Osteoblast (primary cell): ENCODE results near the gene SRD5A2. TPM values are rescaled to one million over a fixed set of nuclear protein-coding genes. Genes with fewer than 3 reads are reported as not detected.

Experiments used
- DNase-seq: peaks from one replicate; pipeline ENCODE4 v3.0.0; 2011; ENCODE audit warnings: low spot score, mixed read lengths; ENCODE audit not compliant: insufficient read length; ENCODE audit errors: missing footprints
- H2AFZ ChIP-seq: 2 replicates; pipeline ENCODE4 v1.6.0; 2011; ENCODE audit warnings: mild to moderate bottlenecking, low read length
- H3K27ac ChIP-seq: 2 replicates; pipeline ENCODE4 v1.5.1; 2011; ENCODE audit warnings: mild to moderate bottlenecking, low read depth, low read length, moderate library complexity
- H3K27me3 ChIP-seq: 2 replicates; pipeline ENCODE4 v1.6.0; 2012; ENCODE audit warnings: mild to moderate bottlenecking, control low read depth, inconsistent platforms, low read length, moderate library complexity; ENCODE audit not compliant: insufficient read depth
- H3K36me3 ChIP-seq: 2 replicates; pipeline ENCODE4 v1.5.1; 2011; ENCODE audit warnings: mild to moderate bottlenecking, low read length, control low read depth, moderate library complexity; ENCODE audit not compliant: insufficient read depth
- H3K4me1 ChIP-seq: 2 replicates; pipeline ENCODE4 v1.5.1; 2011; ENCODE audit warnings: mild to moderate bottlenecking, low read length, control low read depth, moderate library complexity; ENCODE audit not compliant: insufficient read depth
- H3K4me2 ChIP-seq: 2 replicates; pipeline ENCODE4 v1.6.0; 2011; ENCODE audit warnings: mild to moderate bottlenecking, low read length; ENCODE audit not compliant: insufficient read depth
- H3K4me3 ChIP-seq: fragments of 200-600 bp; sonication (generic); 3 replicates; pipeline ENCODE4 v1.5.1; 2012; ENCODE audit warnings: mild to moderate bottlenecking, low read length, inconsistent platforms; ENCODE audit not compliant: insufficient read depth
- H3K79me2 ChIP-seq: 2 replicates; pipeline ENCODE4 v1.6.0; 2012; ENCODE audit warnings: mild to moderate bottlenecking, low read length, control low read depth, inconsistent platforms; ENCODE audit not compliant: insufficient read depth
- H3K9me3 ChIP-seq: 2 replicates; pipeline ENCODE4 v1.5.1; 2011; ENCODE audit warnings: low read depth, low read length, control low read depth
- H4K20me1 ChIP-seq: 2 replicates; pipeline ENCODE4 v1.6.0; 2012; ENCODE audit warnings: mild to moderate bottlenecking, low read length, control low read depth; ENCODE audit not compliant: insufficient read depth
- CTCF ChIP-seq: IDR thresholded peaks from 2 replicates; pipeline ENCODE4 v1.5.1; 2011; ENCODE audit warnings: mild to moderate bottlenecking, low read depth, low read length, moderate library complexity; ENCODE audit errors: extremely low read depth
- total RNA-seq: library from RNA; depleted of rRNA; stranded (reverse); fragments of >200 nt; gene quantifications from 2 replicates; pipeline ENCODE4 v1.2.3, GENCODE V29; 2012

The SRD5A2 gene
- total RNA-seq, 1 donor, result not detected

GRCh38 chr2:31534636-31535035 is 46.1 kb downstream of the SRD5A2 start:
- no peak overlapping the region for H3K4me3 ChIP-seq
- no peaks in the 10 kb centered on the region for H4K20me1 ChIP-seq
- no peaks in the 10 kb centered on the region for H3K4me1 ChIP-seq
- DNase-seq, result no peak
- no peak for TF ChIP-seq CTCF
- H3K79me2 ChIP-seq, result no peaks in the 10 kb centered on the region
- H3K27ac ChIP-seq, result no peak overlapping the region
- H2AFZ ChIP-seq, result no peak overlapping the region
- H3K27me3 ChIP-seq, result no peaks in the 10 kb centered on the region
- no peaks in the 10 kb centered on the region for H3K36me3 ChIP-seq
- no peaks in the 10 kb centered on the region for H3K9me3 ChIP-seq
- H3K4me2 ChIP-seq, result no peak overlapping the region

DNA sequence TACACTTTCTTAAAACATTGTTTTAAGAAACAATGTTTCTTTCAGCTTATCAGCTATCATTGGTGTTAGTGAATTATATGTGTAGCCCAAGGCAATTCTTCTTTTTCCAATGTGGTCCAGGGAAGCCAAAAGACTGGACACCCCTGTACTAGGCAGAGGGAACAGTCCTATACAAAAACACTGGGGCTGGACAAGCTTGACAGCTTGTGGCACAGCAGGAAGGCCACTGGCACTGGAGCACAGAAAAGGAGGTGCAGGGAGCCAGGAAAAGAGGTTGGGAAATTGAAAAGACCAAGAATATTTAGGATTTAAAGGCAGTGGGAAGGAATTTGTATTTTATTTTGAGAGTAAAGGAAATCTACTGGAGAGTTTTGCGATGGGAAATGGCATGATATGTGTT is 47.7 kb downstream of the SRD5A2 start:
- no peaks in the 10 kb centered on the region for H3K9me3 ChIP-seq
- no peak for TF ChIP-seq CTCF
- no peak overlapping the region for H3K27ac ChIP-seq
- no peaks in the 10 kb centered on the region for H3K4me1 ChIP-seq
- no peak overlapping the region for H3K4me3 ChIP-seq
- DNase-seq, result no peak
- no peaks in the 10 kb centered on the region for H4K20me1 ChIP-seq
- H3K36me3 ChIP-seq, result no peaks in the 10 kb centered on the region
- no peak overlapping the region for H3K4me2 ChIP-seq
- no peak overlapping the region for H2AFZ ChIP-seq
- no peaks in the 10 kb centered on the region for H3K27me3 ChIP-seq
- no peaks in the 10 kb centered on the region for H3K79me2 ChIP-seq

DNA sequence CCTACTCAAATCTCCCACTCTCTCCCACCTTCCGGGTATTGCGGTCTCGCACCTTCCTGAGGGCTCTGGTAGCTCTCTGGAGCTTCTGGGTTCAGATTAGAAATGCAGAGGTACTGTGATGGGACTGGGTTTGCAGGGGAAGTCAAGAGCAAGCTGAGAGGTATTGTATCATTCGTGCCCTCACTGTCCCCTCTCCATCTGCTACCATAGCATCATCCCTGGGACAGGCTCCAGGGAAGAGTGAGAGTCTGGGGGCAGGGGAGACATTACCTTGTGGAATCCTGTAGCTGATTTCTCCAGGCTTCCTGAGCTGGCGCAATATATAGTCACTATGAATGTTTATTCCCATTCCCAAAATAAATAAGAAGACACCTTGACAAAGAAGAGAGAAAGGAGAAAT is 49.6 kb downstream of the SRD5A2 start:
- no peaks in the 10 kb centered on the region for H3K9me3 ChIP-seq
- H4K20me1 ChIP-seq, result no peaks in the 10 kb centered on the region
- H3K36me3 ChIP-seq, result no peaks in the 10 kb centered on the region
- no peak overlapping the region for H2AFZ ChIP-seq
- H3K27ac ChIP-seq, result no peak overlapping the region
- peaks cover 3% of the 10 kb centered on the region for H3K4me1 ChIP-seq
- H3K4me2 ChIP-seq, result no peak overlapping the region
- H3K4me3 ChIP-seq, result no peak overlapping the region
- TF ChIP-seq CTCF, result no peak
- no peaks in the 10 kb centered on the region for H3K27me3 ChIP-seq
- no peaks in the 10 kb centered on the region for H3K79me2 ChIP-seq
- DNase-seq, result no peak

DNA sequence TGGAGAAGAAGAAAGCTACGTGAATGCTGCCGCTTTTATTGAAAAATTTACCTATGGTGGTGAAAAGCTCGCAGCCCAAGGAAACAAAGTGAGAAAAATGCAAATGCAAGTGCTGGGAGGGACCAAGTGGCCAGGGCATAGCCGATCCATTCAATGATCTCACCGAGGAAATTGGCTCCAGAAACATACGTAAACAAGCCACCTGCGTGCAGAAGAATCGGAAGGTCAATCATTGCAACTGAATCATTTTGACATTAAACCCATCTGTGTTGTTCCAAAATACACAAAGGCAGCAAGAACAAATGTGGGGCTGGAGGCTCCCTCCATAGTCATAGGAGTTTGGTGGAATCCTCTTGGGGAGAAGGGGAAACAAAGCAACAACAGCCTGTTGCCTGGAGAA is 51.5 kb downstream of the SRD5A2 start:
- H3K79me2 ChIP-seq, result no peaks in the 10 kb centered on the region
- H3K4me2 ChIP-seq, result no peak overlapping the region
- TF ChIP-seq CTCF, result no peak
- H2AFZ ChIP-seq, result no peak overlapping the region
- no peak overlapping the region for H3K4me3 ChIP-seq
- H3K36me3 ChIP-seq, result no peaks in the 10 kb centered on the region
- H4K20me1 ChIP-seq, result no peaks in the 10 kb centered on the region
- H3K9me3 ChIP-seq, result no peaks in the 10 kb centered on the region
- no peaks in the 10 kb centered on the region for H3K27me3 ChIP-seq
- H3K27ac ChIP-seq, result no peak overlapping the region
- H3K4me1 ChIP-seq, result peaks cover 3% of the 10 kb centered on the region
- no peak for DNase-seq
